Osteoblast (primary cell): ENCODE results near the gene KCNQ5. TPM values are rescaled to one million over a fixed set of nuclear protein-coding genes. Genes with fewer than 3 reads are reported as not detected.

Source experiments
- DNase-seq: peaks from one replicate; pipeline ENCODE4 v3.0.0; 2011; ENCODE audit warnings: low spot score, mixed read lengths; ENCODE audit not compliant: insufficient read length; ENCODE audit errors: missing footprints
- H2AFZ ChIP-seq: 2 replicates; pipeline ENCODE4 v1.6.0; 2011; ENCODE audit warnings: mild to moderate bottlenecking, low read length
- H3K27ac ChIP-seq: 2 replicates; pipeline ENCODE4 v1.5.1; 2011; ENCODE audit warnings: mild to moderate bottlenecking, low read depth, low read length, moderate library complexity
- H3K27me3 ChIP-seq: 2 replicates; pipeline ENCODE4 v1.6.0; 2012; ENCODE audit warnings: mild to moderate bottlenecking, control low read depth, inconsistent platforms, low read length, moderate library complexity; ENCODE audit not compliant: insufficient read depth
- H3K36me3 ChIP-seq: 2 replicates; pipeline ENCODE4 v1.5.1; 2011; ENCODE audit warnings: mild to moderate bottlenecking, low read length, control low read depth, moderate library complexity; ENCODE audit not compliant: insufficient read depth
- H3K4me1 ChIP-seq: 2 replicates; pipeline ENCODE4 v1.5.1; 2011; ENCODE audit warnings: mild to moderate bottlenecking, low read length, control low read depth, moderate library complexity; ENCODE audit not compliant: insufficient read depth
- H3K4me2 ChIP-seq: 2 replicates; pipeline ENCODE4 v1.6.0; 2011; ENCODE audit warnings: mild to moderate bottlenecking, low read length; ENCODE audit not compliant: insufficient read depth
- H3K4me3 ChIP-seq: fragments of 200-600 bp; sonication (generic); 3 replicates; pipeline ENCODE4 v1.5.1; 2012; ENCODE audit warnings: mild to moderate bottlenecking, low read length, inconsistent platforms; ENCODE audit not compliant: insufficient read depth
- H3K79me2 ChIP-seq: 2 replicates; pipeline ENCODE4 v1.6.0; 2012; ENCODE audit warnings: mild to moderate bottlenecking, low read length, control low read depth, inconsistent platforms; ENCODE audit not compliant: insufficient read depth
- H3K9me3 ChIP-seq: 2 replicates; pipeline ENCODE4 v1.5.1; 2011; ENCODE audit warnings: low read depth, low read length, control low read depth
- H4K20me1 ChIP-seq: 2 replicates; pipeline ENCODE4 v1.6.0; 2012; ENCODE audit warnings: mild to moderate bottlenecking, low read length, control low read depth; ENCODE audit not compliant: insufficient read depth
- total RNA-seq: library from RNA; depleted of rRNA; stranded (reverse); fragments of >200 nt; gene quantifications from 2 replicates; pipeline ENCODE4 v1.2.3, GENCODE V29; 2012
- TF ChIP-seq, protein P1 (sequence below): IDR thresholded peaks from 2 replicates; pipeline ENCODE4 v1.5.1; 2011; ENCODE audit warnings: mild to moderate bottlenecking, low read depth, low read length, moderate library complexity; ENCODE audit errors: extremely low read depth

KCNQ5 gene
- total RNA-seq, 1 donor = 4.0 TPM

DNA sequence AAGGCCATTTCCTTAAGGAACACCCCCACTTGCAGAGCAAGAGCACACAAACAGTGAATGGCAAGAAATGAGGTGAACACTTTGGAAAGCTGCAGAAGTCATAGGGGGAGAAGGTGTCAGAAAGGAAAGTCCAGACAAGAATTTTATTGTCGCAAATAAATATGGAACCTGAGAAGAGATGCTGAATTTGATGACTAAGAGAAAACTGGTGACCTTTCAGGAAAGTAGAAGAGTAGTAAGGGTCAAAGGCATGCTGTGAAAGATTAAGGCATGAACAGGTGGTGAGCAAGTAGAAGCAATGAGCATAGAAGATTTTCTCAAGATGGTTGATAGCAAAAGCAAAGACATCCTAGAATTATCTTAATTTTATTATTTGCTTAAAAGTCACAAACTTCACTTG, 194.2 kb downstream of the KCNQ5 start:
- DNase-seq = no peak
- no peaks in the 10 kb centered on the region for H3K79me2 ChIP-seq
- TF ChIP-seq, protein P1, sequence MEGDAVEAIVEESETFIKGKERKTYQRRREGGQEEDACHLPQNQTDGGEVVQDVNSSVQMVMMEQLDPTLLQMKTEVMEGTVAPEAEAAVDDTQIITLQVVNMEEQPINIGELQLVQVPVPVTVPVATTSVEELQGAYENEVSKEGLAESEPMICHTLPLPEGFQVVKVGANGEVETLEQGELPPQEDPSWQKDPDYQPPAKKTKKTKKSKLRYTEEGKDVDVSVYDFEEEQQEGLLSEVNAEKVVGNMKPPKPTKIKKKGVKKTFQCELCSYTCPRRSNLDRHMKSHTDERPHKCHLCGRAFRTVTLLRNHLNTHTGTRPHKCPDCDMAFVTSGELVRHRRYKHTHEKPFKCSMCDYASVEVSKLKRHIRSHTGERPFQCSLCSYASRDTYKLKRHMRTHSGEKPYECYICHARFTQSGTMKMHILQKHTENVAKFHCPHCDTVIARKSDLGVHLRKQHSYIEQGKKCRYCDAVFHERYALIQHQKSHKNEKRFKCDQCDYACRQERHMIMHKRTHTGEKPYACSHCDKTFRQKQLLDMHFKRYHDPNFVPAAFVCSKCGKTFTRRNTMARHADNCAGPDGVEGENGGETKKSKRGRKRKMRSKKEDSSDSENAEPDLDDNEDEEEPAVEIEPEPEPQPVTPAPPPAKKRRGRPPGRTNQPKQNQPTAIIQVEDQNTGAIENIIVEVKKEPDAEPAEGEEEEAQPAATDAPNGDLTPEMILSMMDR = no peak
- no peak overlapping the region for H3K4me2 ChIP-seq
- peaks cover 21% of the 10 kb centered on the region for H3K4me1 ChIP-seq
- H3K27me3 ChIP-seq = no peaks in the 10 kb centered on the region
- no peaks in the 10 kb centered on the region for H3K9me3 ChIP-seq
- no peak overlapping the region for H3K27ac ChIP-seq
- no peak overlapping the region for H2AFZ ChIP-seq
- H3K4me3 ChIP-seq = no peak overlapping the region
- H4K20me1 ChIP-seq = no peaks in the 10 kb centered on the region
- H3K36me3 ChIP-seq = no peaks in the 10 kb centered on the region

DNA sequence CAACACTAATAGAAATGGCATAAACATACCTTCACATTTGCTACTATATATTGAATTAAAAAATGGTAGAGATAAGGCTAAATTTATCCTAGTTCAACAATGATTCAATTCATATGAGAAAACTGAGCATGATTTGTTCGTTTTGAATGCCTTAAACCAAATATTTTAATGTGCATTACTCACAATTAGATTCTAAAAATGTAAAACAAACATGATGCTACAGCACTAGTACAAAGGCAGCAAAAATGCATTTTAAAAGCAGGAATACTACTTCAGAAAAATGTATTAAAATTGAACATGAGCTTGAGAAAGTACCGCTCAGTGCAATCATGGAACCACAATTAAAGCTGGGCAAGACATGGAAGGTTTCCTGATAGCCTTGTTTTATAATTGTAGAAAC, 195.3 kb downstream of the KCNQ5 start:
- Histone ChIP-seq H2AFZ (no peak overlapping the region), H3K4me2 (no peak overlapping the region), H3K4me1 (peaks cover 14% of the 10 kb centered on the region), H3K36me3 (no peaks in the 10 kb centered on the region), H3K27ac (no peak overlapping the region), H3K27me3 (no peaks in the 10 kb centered on the region), H3K79me2 (no peaks in the 10 kb centered on the region), H3K4me3 (no peak overlapping the region), H4K20me1 (no peaks in the 10 kb centered on the region), H3K9me3 (no peaks in the 10 kb centered on the region)
- TF ChIP-seq, protein P1 = no peak
- no peak for DNase-seq

DNA sequence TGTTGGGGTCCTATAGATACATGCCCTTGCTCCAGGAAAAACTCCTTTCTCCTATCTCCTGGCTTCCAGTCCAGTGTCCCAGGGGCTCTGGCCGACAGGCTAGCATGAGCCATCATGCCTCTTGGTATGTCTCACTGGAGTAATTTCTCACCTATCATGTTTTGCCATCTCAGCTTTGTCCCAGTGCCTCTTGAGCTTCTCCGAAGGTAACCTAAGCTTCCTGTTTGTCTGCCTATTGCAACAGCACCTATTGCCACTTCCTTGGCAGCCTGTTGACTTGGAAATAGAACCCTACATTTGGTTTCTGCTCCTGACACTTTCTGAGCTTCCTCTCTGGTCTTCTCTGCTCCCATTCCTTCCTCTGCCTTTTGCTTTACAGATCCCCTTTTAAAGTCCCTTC, 197.7 kb downstream of the KCNQ5 start:
- TF ChIP-seq, protein P1 = no peak

DNA sequence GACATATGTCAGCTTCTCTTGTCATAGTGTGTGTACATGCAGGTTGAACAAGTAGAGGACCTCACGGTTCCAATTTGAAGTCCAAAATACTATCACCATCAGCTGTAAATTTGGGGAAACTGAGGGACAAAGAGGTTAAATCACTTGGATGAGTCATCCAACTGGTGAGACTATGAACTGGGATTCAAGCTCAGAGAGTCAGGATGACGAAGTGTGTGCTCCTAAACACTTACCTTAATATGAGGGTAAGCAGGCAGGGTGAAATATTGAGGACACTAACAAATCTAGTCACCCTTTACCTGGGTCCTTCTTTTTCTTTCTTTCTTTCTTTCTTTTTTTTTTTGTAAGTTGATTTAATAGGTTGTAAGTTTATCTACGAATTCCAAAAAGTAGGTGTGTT, 198.3 kb downstream of the KCNQ5 start:
- TF ChIP-seq, protein P1 = no peak
- Histone ChIP-seq H4K20me1 (no peaks in the 10 kb centered on the region), H3K27me3 (no peaks in the 10 kb centered on the region), H3K4me1 (peaks cover 11% of the 10 kb centered on the region), H3K4me3 (no peak overlapping the region), H3K79me2 (no peaks in the 10 kb centered on the region), H3K36me3 (no peaks in the 10 kb centered on the region), H2AFZ (no peak overlapping the region), H3K4me2 (no peak overlapping the region), H3K9me3 (no peaks in the 10 kb centered on the region), H3K27ac (no peak overlapping the region)
- DNase-seq = no peak

More for the DNA sequence above, 197.7 kb downstream of the KCNQ5 start:
- Histone ChIP-seq H3K27ac (no peak overlapping the region), H2AFZ (no peak overlapping the region), H3K27me3 (no peaks in the 10 kb centered on the region), H3K4me1 (peaks cover 11% of the 10 kb centered on the region), H3K36me3 (no peaks in the 10 kb centered on the region), H4K20me1 (no peaks in the 10 kb centered on the region), H3K79me2 (no peaks in the 10 kb centered on the region), H3K4me2 (no peak overlapping the region), H3K4me3 (no peak overlapping the region), H3K9me3 (no peaks in the 10 kb centered on the region)
- no peak for DNase-seq
